ENCODE data around the gene ANKRD28. TPM values are rescaled to one million over a fixed set of nuclear protein-coding genes. Genes with fewer than 3 reads are reported as not detected.
A peak's percentile ranks its signal among the peaks of the same experiment; 100 is the strongest.

ANKRD28 gene
- polyA plus RNA-seq, 1 of the 3 experiments (the other 2 are of a cell fraction), result 74.8 TPM

DNA sequence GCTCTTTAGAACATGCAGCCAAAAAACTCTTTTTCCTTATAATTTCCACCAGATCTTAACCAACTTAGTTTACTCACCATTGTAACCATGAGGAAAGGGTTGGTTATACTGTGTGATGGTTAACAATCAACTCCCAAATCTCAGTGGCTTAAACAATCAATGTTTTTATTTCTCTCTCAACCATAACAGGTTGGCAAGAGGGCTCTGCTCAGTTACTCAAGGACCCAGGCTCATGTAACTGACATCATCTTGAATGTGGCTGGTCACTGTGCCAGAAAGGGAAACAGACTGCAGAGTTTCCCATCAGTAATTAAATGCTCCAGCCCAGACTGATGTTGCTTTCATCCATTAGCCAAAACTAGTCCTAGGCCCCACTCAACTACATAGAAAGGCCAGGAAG is 69.0 kb downstream of the ANKRD28 start:
- POLR2A ChIA-PET, result no interaction called here

DNA sequence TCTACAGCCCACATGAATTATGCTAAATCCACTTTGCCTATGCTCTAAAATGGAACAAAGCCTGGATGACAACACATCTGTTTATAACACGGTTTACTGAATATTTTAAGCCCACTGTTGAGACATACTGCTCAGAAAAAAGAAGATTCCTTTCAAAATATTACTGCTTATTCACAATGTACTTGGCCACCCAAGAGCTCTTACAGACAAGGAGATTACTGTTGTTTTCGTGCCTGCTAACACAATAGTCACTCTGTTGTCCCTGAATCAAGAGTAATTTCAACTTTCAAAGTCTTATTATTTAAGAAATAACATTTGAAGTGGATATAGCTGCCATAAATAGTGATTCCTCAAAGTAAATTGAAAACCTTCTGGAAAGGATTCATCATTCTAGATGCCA is 70.9 kb downstream of the ANKRD28 start:
- WGBS (ENCODE audit: low lambda C conversion rate), result 96% methylated on average over 2 of the region's 2 CpGs
- H4K20me1 ChIP-seq (ENCODE audit: insufficient read depth), result no peaks in the 10 kb centered on the region
- no peaks in the 10 kb centered on the region; a peak in 2 of 4 replicates for H3K4me1 ChIP-seq (ENCODE audit: control insufficient read depth in 1 of 2, insufficient read depth in 2 of 2, low read depth in 1 of 2, low read length in 1 of 2)
- H3K36me3 ChIP-seq (replicated peaks in 1 of 2; ENCODE audit: control insufficient read depth in 1 of 2, insufficient read depth in 2 of 2, low read length in 1 of 2), result peaks cover 42 to 89% of the 10 kb centered on the region in 2 experiments
- POLR2A ChIA-PET, result no interaction called here
- no peak overlapping the region for H3K4me2 ChIP-seq
- TF ChIP-seq GATA2 (CRISPR knock-in tag; IDR thresholded peaks at IDR 0.05) (no peak), FOXM1 (IDR thresholded peaks at IDR 0.05; ENCODE audit: low read depth) (no peak), RFX5 (IDR thresholded peaks at IDR 0.05; ENCODE audit: low read length) (no peak), POLR2AphosphoS5 (IDR thresholded peaks at IDR 0.05; ENCODE audit: low read depth, low read length) (no peak), EZH2phosphoT487 (IDR thresholded peaks at IDR 0.05; ENCODE audit: borderline replicate concordance, low read depth) (no peak), RCOR1 (IDR thresholded peaks at IDR 0.05; ENCODE audit: low read length) (no peak), SIN3A (IDR thresholded peaks at IDR 0.05; ENCODE audit: borderline replicate concordance, low read depth, low read length) (no peak)
- TF ChIP-seq, protein P1, sequence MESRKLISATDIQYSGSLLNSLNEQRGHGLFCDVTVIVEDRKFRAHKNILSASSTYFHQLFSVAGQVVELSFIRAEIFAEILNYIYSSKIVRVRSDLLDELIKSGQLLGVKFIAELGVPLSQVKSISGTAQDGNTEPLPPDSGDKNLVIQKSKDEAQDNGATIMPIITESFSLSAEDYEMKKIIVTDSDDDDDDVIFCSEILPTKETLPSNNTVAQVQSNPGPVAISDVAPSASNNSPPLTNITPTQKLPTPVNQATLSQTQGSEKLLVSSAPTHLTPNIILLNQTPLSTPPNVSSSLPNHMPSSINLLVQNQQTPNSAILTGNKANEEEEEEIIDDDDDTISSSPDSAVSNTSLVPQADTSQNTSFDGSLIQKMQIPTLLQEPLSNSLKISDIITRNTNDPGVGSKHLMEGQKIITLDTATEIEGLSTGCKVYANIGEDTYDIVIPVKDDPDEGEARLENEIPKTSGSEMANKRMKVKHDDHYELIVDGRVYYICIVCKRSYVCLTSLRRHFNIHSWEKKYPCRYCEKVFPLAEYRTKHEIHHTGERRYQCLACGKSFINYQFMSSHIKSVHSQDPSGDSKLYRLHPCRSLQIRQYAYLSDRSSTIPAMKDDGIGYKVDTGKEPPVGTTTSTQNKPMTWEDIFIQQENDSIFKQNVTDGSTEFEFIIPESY (IDR thresholded peaks at IDR 0.05; ENCODE audit: borderline replicate concordance, low read depth), result no peak
- peaks cover 84% of the 10 kb centered on the region for H3K79me2 ChIP-seq (ENCODE audit: insufficient read depth)
- no peak overlapping the region for H3K9ac ChIP-seq
- no peaks in the 10 kb centered on the region for H3K9me3 ChIP-seq
- no peaks in the 10 kb centered on the region for H3K9me2 ChIP-seq
- peak overlapping the region in 1 of 2 experiments; percentile 58; a peak in 1 of 4 replicates for H3K27ac ChIP-seq (ENCODE audit: low read depth in 2 of 2, low read length in 1 of 2)
- CTCF ChIA-PET, result interaction anchor here (0.6 kb wide), 1 partner anchor 758 kb away, joined by 3 read pairs; no protein-coding TSS in a partner anchor
- no peak overlapping the region for H3K4me3 ChIP-seq (ENCODE audit: low read depth in 2 of 2, low read length in 1 of 2)
- no peak for DNase-seq
- H3F3A ChIP-seq (replicated peaks; ENCODE audit: insufficient read depth), result peaks cover 44% of the 10 kb centered on the region
- H3K27me3 ChIP-seq (ENCODE audit: insufficient read depth), result no peaks in the 10 kb centered on the region
- no peak overlapping the region for H2AFZ ChIP-seq (ENCODE audit: low read depth)

More for the DNA sequence above, 69.0 kb downstream of the ANKRD28 start:
- Histone ChIP-seq H3K4me2 (no peak overlapping the region), H3K27ac (ENCODE audit: low read depth in 2 of 2, low read length in 1 of 2) (no peak overlapping the region), H3K79me2 (ENCODE audit: insufficient read depth) (peaks cover 86% of the 10 kb centered on the region), H3K9me2 (no peaks in the 10 kb centered on the region), H4K20me1 (ENCODE audit: insufficient read depth) (no peaks in the 10 kb centered on the region), H3F3A (replicated peaks; ENCODE audit: insufficient read depth) (peaks cover 40% of the 10 kb centered on the region), H3K4me3 (ENCODE audit: low read depth in 2 of 2, low read length in 1 of 2) (no peak overlapping the region), H3K36me3 (replicated peaks in 1 of 2; ENCODE audit: control insufficient read depth in 1 of 2, insufficient read depth in 2 of 2, low read length in 1 of 2) (peaks cover 48 to 89% of the 10 kb centered on the region in 2 experiments), H3K9me3 (no peaks in the 10 kb centered on the region), H3K4me1 (ENCODE audit: control insufficient read depth in 1 of 2, insufficient read depth in 2 of 2, low read depth in 1 of 2, low read length in 1 of 2) (peaks cover 0 to 4% of the 10 kb centered on the region in 2 experiments; a peak in 2 of 4 replicates), H3K27me3 (ENCODE audit: insufficient read depth) (no peaks in the 10 kb centered on the region), H2AFZ (ENCODE audit: low read depth) (no peak overlapping the region), H3K9ac (no peak overlapping the region)
- TF ChIP-seq, protein P2, sequence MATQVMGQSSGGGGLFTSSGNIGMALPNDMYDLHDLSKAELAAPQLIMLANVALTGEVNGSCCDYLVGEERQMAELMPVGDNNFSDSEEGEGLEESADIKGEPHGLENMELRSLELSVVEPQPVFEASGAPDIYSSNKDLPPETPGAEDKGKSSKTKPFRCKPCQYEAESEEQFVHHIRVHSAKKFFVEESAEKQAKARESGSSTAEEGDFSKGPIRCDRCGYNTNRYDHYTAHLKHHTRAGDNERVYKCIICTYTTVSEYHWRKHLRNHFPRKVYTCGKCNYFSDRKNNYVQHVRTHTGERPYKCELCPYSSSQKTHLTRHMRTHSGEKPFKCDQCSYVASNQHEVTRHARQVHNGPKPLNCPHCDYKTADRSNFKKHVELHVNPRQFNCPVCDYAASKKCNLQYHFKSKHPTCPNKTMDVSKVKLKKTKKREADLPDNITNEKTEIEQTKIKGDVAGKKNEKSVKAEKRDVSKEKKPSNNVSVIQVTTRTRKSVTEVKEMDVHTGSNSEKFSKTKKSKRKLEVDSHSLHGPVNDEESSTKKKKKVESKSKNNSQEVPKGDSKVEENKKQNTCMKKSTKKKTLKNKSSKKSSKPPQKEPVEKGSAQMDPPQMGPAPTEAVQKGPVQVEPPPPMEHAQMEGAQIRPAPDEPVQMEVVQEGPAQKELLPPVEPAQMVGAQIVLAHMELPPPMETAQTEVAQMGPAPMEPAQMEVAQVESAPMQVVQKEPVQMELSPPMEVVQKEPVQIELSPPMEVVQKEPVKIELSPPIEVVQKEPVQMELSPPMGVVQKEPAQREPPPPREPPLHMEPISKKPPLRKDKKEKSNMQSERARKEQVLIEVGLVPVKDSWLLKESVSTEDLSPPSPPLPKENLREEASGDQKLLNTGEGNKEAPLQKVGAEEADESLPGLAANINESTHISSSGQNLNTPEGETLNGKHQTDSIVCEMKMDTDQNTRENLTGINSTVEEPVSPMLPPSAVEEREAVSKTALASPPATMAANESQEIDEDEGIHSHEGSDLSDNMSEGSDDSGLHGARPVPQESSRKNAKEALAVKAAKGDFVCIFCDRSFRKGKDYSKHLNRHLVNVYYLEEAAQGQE (IDR thresholded peaks at IDR 0.05; ENCODE audit: low read depth, low read length), result no peak
- TF ChIP-seq, protein P3, sequence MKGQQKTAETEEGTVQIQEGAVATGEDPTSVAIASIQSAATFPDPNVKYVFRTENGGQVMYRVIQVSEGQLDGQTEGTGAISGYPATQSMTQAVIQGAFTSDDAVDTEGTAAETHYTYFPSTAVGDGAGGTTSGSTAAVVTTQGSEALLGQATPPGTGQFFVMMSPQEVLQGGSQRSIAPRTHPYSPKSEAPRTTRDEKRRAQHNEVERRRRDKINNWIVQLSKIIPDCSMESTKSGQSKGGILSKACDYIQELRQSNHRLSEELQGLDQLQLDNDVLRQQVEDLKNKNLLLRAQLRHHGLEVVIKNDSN (IDR thresholded peaks at IDR 0.05; ENCODE audit: borderline replicate concordance, low read depth), result no peak
- TF ChIP-seq SIN3A (IDR thresholded peaks at IDR 0.05; ENCODE audit: borderline replicate concordance, low read depth, low read length), result no peak
- TF ChIP-seq NFIC (IDR thresholded peaks at IDR 0.05; ENCODE audit: borderline replicate concordance), result no peak
- TF ChIP-seq MEF2A (IDR thresholded peaks at IDR 0.05; ENCODE audit: borderline replicate concordance, low read depth), result no peak
- TF ChIP-seq YY1 (IDR thresholded peaks at IDR 0.05; ENCODE audit: low read depth), result no peak
- no peak for TF ChIP-seq FOSL2 (IDR thresholded peaks at IDR 0.05; ENCODE audit: borderline replicate concordance, low read depth)
- no peak for TF ChIP-seq RAD21 (IDR thresholded peaks at IDR 0.05; ENCODE audit: low read length)
- no peak for TF ChIP-seq CHD2 (IDR thresholded peaks at IDR 0.05; ENCODE audit: low read length, partially characterized antibody)
- TF ChIP-seq EZH2phosphoT487 (IDR thresholded peaks at IDR 0.05; ENCODE audit: borderline replicate concordance, low read depth), result no peak
- DNase-seq, result no peak
- CTCF ChIA-PET, result no interaction called here

All from SK-N-SH (cell line).